ENCODE measurements around the gene DRC3. TPM values are rescaled to one million over a fixed set of nuclear protein-coding genes. Genes with fewer than 3 reads are reported as not detected.

Gene DRC3
- total RNA-seq, 1 experiment from 2014 or later = 0.68 TPM

DNA sequence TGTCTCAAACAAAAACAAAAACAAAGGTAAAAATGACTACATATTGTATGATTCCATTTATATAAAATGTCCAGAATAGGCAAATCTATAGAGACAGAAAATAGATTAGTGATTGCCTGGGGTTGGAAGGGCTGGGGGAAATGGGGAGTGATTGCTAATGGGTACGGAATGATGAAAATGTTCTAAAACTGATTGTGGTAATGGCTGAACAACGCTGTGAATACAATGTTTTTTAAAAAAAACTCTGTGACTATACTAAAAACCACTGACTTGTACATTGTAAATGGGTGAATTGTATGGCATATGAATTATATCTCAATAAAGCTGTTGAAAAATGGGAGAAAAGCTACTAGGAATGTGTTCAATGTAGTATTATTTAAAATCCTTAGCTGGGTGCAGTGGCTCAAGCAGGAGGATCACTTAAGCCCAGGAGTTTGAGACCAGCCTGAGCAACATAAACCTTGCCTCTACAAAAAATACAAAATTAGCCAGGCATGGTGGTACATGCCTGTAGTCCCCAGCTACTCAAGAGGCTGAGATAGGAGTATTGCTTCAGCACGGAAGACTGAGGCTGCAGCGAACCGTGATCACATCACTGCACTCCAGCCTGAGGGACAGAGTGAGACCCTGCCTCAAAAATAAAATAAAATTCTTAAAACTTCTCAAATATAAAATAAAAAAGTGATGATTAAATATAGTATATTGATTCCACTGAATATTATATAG lies 48.4 kb upstream of the DRC3 start:
- no peak for DNase-seq
- no peak overlapping the region for H3K56ac ChIP-seq (ENCODE audit: insufficient read length, low read depth, low read length)
- no peak overlapping the region for H3K27ac ChIP-seq (ENCODE audit: insufficient read length, low read depth, low read length)
- no peaks in the 10 kb centered on the region for H3K36me3 Mint-ChIP-seq (ENCODE audit: insufficient read depth in 1 of 3, low read depth in 3 of 3)
- H4K5ac ChIP-seq (ENCODE audit: insufficient read length, low read depth, low read length) = no peak overlapping the region
- H3K27ac Mint-ChIP-seq = no peak overlapping the region; a peak in 1 of 7 replicates
- peaks cover 38 to 40% of the 10 kb centered on the region in 2 experiments for H3K4me1 Mint-ChIP-seq
- no peaks in the 10 kb centered on the region for H3K27me3 ChIP-seq (ENCODE audit: insufficient read depth, low read length)
- no peak overlapping the region for H3T11ph ChIP-seq (ENCODE audit: low read length)
- no peak overlapping the region for H3K18ac ChIP-seq (ENCODE audit: insufficient read length, low read depth, low read length)
- no CpG with 5 or more reads among the region's 5 CpGs for WGBS (ENCODE audit: extremely low coverage, insufficient read length, low lambda C conversion rate)
- no peak overlapping the region for H4K8ac ChIP-seq (replicated peaks; ENCODE audit: insufficient read length, low read depth, low read length)
- H2AK5ac ChIP-seq (ENCODE audit: insufficient read length, low read length) = no peak overlapping the region
- H2BK15ac ChIP-seq (ENCODE audit: low read depth, low read length) = no peak overlapping the region
- TF ChIP-seq, protein P1, sequence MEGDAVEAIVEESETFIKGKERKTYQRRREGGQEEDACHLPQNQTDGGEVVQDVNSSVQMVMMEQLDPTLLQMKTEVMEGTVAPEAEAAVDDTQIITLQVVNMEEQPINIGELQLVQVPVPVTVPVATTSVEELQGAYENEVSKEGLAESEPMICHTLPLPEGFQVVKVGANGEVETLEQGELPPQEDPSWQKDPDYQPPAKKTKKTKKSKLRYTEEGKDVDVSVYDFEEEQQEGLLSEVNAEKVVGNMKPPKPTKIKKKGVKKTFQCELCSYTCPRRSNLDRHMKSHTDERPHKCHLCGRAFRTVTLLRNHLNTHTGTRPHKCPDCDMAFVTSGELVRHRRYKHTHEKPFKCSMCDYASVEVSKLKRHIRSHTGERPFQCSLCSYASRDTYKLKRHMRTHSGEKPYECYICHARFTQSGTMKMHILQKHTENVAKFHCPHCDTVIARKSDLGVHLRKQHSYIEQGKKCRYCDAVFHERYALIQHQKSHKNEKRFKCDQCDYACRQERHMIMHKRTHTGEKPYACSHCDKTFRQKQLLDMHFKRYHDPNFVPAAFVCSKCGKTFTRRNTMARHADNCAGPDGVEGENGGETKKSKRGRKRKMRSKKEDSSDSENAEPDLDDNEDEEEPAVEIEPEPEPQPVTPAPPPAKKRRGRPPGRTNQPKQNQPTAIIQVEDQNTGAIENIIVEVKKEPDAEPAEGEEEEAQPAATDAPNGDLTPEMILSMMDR (conservative IDR thresholded peaks at IDR 0.05) = no peak
- H2BK5ac ChIP-seq (ENCODE audit: insufficient read length, low read length) = no peak overlapping the region
- no peak overlapping the region for H2BK120ac ChIP-seq (ENCODE audit: low read depth, low read length, poor library complexity, severe bottlenecking)
- H3K4me3 Mint-ChIP-seq = no peak overlapping the region
- no peak overlapping the region for H3K14ac ChIP-seq (ENCODE audit: insufficient read depth, low read length)
- no peak overlapping the region for H4K91ac ChIP-seq (ENCODE audit: insufficient read length, low read depth, low read length)
- no peak overlapping the region for H2AFZ ChIP-seq (ENCODE audit: low read length)
- no peaks in the 10 kb centered on the region for H4K20me1 ChIP-seq (ENCODE audit: control insufficient read depth, insufficient read depth, insufficient read length)
- no peak overlapping the region for H2BK12ac ChIP-seq (ENCODE audit: insufficient read length, low read depth, low read length)
- no peaks in the 10 kb centered on the region for H3K9me3 Mint-ChIP-seq
- no peaks in the 10 kb centered on the region for H3K23me2 ChIP-seq (ENCODE audit: insufficient read length, low read depth, low read length, poor library complexity, severe bottlenecking)
- H3K27me3 Mint-ChIP-seq (ENCODE audit: low read depth) = no peaks in the 10 kb centered on the region
- no peak overlapping the region for H3K9ac ChIP-seq (ENCODE audit: extremely low read depth, insufficient read length, low read length)
- no peak overlapping the region for H3K4me2 ChIP-seq (ENCODE audit: insufficient read depth, insufficient read length, low read length)
- no peak overlapping the region for H2BK20ac ChIP-seq (ENCODE audit: low read depth, low read length, poor library complexity, severe bottlenecking)
- H3K4ac ChIP-seq (ENCODE audit: low read depth, low read length) = no peak overlapping the region
- no peaks in the 10 kb centered on the region for H3K9me3 ChIP-seq (ENCODE audit: control insufficient read depth, low read depth, low read length)
- no peak overlapping the region for H3K23ac ChIP-seq (ENCODE audit: insufficient read length, low read depth, low read length)
- no peaks in the 10 kb centered on the region for H3K79me2 ChIP-seq (ENCODE audit: insufficient read depth, low read length)
- H3K79me1 ChIP-seq (ENCODE audit: insufficient read depth, low read depth, low read length, poor library complexity, severe bottlenecking) = no peaks in the 10 kb centered on the region
- H3K4me1 ChIP-seq (ENCODE audit: insufficient read depth, low read length) = peaks cover 3% of the 10 kb centered on the region; the same call in 1 of the 2 replicates
